GM13976 (cell line): Measurements from ENCODE around the gene BNIP3.

Experiments used
- DNase-seq: peaks from one replicate; pipeline ENCODE4 v3.0.0; 2012; ENCODE audit warnings: low spot score
- in situ Hi-C: fragments of 300-500 bp; cut with MboI; formaldehyde crosslinking; loops from one replicate; pipeline ENCODE4 v1.12.0; 2022; ENCODE audit warnings: low sequenced_read_pairs, mixed read lengths, inconsistent platforms; ENCODE audit not compliant: unreplicated experiment
- TF ChIP-seq, protein P1 (sequence below): IDR thresholded peaks from 2 replicates; pipeline ENCODE4 v1.5.1; 2012; ENCODE audit warnings: borderline replicate concordance, mild to moderate bottlenecking; ENCODE audit not compliant: insufficient read depth; ENCODE audit errors: extremely low read depth, missing control alignments, control extremely low read depth

Gene BNIP3

DNA sequence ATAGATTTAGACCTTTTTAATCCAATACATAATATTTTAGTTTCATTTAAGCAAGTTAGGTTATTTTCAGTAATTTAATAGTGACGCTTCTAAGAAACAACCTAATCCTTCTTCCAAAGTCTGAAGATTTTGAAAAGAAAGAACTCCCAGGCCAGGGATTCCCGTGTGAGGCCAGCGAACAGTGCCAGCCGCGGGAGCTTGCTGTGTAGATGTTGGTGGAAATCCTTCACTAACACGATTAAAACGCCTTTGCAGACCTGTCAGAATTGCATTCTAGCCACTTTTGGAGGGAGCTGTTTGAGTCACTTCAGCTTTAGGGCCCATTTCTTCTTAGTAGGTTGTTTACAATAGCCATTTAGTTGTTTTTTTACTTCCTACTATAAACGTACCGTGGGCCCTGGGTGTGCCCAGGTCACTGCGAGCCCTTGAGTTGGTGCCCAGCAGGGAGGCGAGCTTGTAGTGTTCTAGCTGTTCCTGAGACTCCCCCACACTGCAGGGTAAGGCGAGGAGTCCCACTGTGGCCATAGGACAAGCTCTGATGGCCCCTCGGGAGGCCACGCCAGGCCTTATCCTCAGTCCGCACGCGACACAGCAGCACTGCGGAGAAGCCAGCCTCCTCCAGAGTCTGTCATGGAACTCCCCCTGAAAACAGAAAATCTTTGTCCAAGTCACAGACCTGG is 48.6 kb downstream of the BNIP3 start:
- TF ChIP-seq, protein P1, sequence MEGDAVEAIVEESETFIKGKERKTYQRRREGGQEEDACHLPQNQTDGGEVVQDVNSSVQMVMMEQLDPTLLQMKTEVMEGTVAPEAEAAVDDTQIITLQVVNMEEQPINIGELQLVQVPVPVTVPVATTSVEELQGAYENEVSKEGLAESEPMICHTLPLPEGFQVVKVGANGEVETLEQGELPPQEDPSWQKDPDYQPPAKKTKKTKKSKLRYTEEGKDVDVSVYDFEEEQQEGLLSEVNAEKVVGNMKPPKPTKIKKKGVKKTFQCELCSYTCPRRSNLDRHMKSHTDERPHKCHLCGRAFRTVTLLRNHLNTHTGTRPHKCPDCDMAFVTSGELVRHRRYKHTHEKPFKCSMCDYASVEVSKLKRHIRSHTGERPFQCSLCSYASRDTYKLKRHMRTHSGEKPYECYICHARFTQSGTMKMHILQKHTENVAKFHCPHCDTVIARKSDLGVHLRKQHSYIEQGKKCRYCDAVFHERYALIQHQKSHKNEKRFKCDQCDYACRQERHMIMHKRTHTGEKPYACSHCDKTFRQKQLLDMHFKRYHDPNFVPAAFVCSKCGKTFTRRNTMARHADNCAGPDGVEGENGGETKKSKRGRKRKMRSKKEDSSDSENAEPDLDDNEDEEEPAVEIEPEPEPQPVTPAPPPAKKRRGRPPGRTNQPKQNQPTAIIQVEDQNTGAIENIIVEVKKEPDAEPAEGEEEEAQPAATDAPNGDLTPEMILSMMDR, result no peak
- no peak for DNase-seq
- in situ Hi-C loops, result no loop called here

DNA sequence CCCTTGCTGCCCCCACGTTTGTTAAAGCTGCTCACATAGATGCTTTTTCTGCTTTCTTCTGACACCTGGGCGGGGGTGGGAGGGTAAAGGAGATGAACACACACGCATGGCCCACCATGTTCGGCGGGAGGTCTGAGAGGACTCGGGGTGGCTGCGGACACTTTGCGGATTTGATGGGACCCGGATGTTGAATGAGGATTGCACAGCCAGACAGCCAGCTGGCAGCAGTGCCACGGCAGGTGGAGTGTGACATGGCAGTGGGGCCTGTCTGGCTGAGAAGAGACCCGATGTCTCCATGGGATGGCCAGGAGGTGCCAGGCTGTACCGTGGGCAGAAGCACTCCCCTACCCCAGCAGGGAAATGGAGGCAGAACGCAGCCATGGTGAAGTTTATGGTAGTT is 49.7 kb downstream of the BNIP3 start:
- in situ Hi-C loops, result no loop called here
- TF ChIP-seq, protein P1, result no peak

DNA sequence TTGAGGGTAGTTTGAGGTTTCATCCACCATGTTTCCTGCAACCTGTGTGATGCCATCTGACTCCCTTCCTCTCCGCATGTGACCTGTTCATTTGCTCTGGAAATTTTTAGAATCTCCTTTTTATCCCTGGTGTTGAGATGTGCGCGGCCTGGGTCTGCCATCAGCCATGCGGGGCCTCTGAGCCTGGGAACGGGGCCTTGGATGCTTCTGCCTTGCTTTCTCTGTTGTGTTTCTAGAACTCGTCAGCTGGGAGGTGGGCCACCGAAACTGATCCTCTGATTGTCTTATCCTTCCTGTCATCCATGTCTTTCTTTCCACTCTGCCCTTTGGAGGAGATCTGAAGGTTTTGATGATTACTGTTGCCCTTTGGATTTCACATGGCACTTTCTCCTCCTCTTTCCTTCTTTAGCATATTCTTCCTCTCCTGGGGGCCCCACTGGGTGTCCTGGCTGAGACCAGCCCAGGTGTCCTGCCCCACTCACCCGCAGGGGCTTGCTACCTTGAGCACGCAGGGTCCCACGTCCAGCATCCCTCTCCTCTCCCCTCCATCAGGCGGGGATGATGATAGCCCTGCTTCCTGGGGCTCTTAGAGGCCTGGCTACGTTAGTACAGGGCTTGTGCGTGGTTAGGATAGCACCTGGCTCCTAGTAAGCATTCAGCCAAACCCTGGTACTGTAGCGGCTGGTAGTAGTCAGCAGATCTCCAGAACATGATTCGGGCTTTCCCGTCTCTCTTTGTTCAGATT is 51.0 kb downstream of the BNIP3 start:
- DNase-seq, result no peak
- in situ Hi-C loops, result no loop called here
- TF ChIP-seq, protein P1, result no peak

More for the DNA sequence above, 49.7 kb downstream of the BNIP3 start:
- DNase-seq, result no peak

DNA sequence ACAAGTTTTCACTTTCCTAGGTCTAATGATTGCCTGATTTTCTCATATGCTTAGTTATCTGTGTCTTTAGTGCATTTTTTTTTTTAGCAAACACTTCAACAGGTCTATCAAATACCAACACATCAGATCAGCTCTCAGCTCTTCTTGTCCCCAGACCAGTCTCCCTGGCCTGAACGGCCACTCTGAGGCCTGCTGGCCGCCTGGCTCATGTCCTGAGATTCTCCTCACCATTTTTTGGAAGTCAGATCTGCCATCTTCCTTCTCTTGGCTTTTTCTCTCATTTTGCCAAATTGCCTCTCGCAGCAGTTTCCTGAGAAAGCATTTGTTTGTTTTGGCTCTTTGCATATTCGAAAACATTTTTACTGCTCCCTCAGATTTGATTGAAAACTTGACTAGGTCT is 51.6 kb downstream of the BNIP3 start:
- DNase-seq, result no peak
- in situ Hi-C loops, result no loop called here
- TF ChIP-seq, protein P1, result no peak

DNA sequence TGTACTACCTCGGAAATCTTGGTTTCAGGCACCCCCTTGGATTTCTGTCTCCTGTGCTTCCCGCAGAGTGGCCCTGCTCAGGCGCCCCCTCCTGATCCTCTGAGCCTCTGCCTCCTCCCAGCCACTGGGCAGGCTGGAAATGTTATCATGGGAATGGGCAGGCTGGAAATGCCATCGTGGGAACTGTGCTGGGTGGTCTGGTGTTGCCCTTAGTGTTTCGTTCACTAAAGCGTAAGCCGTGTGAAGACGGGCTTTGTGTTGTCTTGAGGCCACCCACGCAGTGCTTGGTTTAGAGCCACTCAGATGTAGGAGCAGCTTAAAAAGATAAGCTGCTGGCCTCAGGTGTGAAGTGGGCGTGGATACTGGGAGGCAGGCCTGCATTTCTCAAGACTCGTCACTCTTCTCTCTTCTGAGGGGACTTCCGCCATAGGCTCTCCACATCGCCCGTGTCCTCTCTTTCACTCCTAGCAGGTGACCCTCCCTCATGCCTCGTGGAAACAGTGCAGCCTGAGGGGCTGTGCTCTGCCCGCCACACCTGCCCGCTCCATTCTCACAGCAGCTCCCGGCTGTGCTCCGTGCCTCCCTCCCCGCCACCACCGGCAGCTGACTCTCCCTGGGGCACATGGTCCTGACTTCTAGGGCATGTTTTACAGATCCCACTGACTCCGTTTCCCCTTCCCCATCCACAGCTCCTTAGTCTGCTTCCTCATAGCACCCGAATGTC is 52.4 kb downstream of the BNIP3 start:
- DNase-seq, result peak; percentile 52
- in situ Hi-C loops, result no loop called here
- TF ChIP-seq, protein P1, result no peak

DNA sequence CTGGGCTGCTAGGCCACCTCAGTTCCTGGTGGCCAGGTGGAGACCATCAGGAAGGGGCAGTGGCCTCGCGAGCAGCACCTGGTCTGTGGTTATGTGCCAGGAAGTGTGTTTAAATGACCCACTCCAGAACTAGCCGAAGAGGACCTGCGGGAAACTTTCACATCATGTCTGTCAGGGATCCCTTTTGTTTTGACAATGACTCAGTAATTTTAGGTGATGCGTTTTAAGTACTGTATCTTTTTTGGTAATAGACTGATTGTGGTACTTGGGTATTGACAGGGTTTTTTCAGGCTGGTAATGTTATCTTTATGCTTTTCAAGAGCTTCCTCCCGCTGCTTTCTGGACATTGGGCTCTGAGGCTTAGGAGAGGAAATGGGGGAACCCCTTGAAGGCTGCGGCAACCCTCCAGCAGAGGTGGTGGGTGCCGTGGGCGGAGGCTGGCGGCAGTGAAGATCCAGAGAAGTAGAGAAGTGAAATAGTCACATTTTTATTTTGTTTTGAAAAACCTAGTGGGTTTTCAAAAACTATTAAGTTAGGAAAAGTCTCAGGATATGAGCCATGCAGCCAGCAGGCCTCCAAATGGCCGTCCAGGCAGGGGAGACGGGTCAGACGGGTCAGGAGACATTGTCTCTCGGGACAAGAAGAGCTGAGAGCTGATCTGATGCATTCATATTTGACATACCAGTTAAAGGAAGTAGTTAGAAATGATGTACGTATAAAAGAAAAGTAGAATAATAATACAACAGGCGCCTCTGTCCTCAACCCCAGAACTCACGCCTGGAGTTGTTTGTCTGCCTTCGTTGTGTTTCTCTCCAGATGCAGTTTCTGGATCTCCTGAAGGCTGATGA is 53.3 kb downstream of the BNIP3 start:
- TF ChIP-seq, protein P1, result no peak
- in situ Hi-C loops, result no loop called here
- peak; percentile 82 for DNase-seq
